ENCODE results near the gene PLVAP.

PLVAP gene

DNA sequence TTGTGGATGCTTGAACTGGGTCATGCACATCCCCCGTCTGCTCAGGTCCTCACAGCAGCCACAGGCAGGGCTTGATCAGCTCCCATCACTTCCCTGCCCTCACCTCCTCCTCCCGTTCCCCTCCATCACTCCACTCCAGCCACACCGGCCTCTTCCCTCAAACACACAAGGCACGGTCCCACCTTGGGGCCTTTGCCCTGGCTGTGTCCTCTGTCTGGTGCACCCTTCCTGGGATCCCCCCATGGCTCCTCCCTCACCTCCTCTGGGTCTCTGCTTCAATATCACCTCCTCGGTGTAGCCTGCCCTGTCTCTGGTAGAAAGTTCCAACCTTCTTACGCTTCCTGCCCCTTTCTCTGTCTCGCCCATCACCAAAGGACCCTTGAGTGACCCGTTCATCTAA, 23.8 kb downstream of the PLVAP start:
- DNase-seq: no peak

DNA sequence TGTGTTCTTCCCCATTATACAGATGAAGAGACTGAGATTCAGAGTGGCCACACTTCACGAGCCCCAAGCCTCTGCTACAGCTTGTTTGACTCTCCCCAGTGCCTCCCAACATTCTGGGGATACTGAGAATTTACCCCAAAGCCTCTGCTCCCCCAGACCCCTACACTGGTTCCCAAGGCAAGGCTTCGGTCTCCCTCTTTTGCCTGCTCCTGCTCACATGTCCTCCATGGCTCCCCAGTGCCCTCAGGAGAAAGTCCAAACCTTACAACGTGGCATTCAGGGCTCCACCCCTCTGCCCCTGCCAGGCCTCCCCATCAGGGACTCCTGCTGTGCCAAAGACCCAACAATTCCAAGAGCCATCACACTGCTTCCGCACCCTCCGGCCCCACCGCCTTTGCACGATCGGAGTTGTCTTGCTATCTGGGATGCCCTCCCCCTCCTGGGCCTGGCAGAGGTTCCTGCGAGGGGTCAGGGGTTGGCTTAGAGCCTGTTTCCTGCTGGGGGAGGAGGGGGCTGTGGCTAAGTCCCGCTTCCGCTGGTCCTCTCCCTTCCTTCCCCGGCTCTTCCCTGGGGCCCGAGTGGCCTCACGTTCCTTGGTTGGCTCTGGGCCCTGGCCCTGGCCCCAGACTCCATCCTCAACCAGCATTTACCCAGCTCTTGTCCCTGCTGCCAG, 24.4 kb downstream of the PLVAP start:
- no peak for DNase-seq

DNA sequence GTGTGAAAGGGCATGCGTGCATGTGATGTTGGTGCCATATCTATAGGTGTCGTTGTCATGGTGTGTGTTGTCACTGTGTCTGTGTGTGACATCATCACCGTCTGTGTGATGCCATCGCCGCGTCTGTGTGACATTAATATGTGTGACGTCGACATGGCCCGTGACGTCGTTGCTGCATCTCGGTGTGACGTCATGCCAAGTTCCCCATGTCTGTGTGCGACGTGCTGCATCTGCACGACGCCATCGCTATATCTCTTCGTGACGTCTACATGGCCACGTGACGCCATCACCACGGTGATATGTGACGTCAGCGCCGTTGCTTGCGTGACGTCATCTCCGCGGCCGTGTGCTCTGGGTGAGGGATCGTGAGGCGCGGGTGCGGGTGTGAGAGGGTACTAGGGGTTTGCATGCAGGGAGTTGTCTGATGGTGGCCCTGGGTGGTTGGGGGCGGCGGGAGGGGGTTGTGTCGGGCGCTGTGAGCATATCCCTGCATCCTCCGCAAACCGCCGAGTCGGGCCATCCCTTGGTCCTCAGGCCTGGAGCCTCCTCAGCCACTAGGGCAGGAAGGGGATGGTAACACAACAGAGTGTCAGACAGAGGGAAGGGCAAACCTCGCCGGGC, 25.2 kb downstream of the PLVAP start:
- no peak for DNase-seq

GRCh38 chr19:17348700-17349099, 28.4 kb downstream of the PLVAP start:
- no peak for DNase-seq

DNA sequence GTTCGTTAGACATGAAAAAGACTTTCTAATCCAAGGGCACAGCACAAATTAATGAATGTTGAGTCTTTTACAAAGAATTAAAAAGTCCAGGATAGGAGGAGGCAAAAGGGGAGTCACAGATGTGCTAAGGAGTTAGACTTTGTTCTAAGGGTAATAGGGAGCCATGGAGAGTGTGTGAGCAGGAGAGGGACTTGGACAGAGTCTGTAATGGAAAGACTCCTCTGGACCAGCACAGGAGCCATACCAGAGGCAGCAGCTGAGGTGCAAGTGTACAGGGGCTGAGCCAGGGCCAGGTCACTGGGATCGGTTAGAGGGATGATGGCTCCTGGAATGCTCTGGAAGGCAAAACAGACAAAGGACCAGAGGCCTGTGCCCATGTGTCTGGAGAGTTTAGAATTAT, 29.3 kb downstream of the PLVAP start:
- no peak for DNase-seq

DNA sequence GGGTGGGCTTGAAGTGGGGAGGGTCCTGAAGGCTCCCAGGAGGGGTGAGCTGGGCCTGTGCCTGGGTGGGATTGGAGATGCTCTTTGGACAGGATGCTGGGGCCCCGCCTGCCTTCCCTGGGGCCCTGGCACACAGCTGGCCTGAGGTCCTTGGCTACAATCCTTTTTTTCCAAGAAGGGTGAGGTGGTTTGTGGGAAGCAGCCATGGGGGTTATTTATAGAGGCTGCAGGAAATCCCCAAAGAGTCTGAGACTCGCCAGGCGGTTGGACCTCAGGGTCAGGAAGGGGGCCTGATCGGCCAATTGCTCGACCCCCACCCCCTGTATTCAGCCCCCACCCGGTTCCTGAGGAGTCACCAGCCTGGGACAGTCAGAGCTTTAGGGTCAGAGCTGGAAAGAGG, 29.8 kb downstream of the PLVAP start:
- no peak for DNase-seq

- peak; percentile 47 to 76 (median 60) for DNase-seq
These were observed 31.0 kb downstream of the PLVAP start for GRCh38 chr19:17346109-17346671.

DNA sequence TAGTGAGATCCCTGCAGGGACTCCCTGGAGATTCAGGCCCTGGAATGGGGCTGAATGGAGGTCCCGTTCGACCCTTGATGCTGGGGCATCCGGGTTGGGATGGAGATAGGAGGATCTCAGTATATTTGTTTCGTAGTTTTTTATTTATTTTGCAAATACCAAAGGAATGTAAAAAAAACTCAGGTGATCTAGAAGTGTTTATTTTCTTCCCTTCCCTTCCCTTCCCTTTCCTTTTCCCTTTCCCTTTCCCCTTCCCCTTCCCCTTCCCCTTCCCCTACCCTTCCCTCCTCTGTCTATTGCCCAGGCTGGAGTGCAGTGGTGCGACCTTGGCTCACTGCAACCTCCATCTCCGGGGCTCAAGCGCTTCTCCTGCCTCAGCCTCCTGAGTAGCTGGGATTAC, 35.3 kb downstream of the PLVAP start:
- DNase-seq: no peak

DNA sequence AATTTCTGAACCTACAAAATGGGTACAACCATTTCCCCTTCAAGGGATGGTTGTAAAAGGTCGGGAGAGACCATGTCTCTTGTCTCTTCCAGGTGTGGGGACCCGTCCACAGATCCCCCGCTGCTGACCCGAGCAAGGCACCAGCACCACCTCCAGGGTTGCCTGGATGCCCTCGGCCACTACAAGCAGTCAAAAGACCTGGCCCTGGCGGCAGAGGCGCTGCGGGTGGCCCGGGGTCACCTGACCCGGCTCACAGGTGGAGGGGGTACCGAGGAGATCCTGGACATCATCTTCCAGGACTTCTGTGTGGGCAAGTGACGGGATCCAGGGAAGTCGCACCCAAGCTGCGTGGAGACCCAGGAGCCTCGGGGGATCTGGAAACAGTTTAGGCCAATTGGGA, 35.8 kb downstream of the PLVAP start:
- no peak for DNase-seq

DNA sequence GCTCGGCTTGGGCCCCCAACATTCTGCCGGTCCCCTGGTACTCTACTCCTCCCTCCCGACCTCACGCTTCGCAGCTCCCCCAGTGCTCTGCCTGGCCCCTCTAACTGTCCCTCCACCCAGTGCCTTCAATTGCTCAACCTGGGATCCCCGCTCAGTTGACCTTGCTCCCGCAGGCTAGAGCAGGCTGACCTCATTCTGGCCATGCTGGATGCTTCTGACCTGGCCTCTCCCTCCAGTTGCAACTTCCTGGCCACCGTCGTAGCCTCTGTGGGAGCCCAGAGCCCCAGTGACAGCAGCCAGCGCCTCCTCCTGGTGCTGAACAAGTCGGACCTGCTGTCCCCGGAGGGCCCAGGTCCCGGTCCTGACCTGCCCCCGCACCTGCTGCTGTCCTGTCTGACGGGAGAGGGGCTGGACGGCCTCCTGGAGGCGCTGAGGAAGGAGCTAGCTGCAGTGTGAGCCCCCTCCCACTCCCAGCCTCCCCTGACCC, 36.2 kb downstream of the PLVAP start:
- DNase-seq: no peak

DNA sequence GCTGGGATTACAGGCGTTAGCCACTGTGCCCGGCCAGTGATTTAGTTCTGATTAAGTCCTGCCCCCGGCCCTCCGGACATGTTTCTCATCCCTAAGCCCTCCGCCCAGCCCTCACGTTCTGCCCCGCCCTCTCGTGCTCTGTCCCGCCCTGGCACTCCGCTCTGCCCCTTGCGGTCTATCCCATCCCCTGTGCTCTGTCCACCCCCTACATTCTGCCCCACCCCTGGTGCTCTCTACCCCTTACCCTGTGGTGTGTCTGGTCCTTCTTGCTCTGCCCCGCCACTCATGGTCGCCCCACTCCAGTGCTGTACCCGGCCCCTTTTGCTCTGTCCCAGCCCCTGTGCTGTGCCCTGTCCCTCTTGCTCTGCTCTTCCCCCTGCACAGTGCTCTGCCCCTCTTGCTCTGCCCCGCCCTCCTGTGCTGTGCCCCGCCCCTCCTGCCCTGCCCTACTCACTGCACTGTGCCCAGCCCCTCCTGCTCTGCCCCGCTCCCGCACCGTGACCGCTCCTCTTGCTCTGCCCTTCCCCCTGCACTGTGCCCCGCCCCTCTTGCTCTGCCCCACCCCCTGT, 36.8 kb downstream of the PLVAP start:
- DNase-seq: no peak

DNA sequence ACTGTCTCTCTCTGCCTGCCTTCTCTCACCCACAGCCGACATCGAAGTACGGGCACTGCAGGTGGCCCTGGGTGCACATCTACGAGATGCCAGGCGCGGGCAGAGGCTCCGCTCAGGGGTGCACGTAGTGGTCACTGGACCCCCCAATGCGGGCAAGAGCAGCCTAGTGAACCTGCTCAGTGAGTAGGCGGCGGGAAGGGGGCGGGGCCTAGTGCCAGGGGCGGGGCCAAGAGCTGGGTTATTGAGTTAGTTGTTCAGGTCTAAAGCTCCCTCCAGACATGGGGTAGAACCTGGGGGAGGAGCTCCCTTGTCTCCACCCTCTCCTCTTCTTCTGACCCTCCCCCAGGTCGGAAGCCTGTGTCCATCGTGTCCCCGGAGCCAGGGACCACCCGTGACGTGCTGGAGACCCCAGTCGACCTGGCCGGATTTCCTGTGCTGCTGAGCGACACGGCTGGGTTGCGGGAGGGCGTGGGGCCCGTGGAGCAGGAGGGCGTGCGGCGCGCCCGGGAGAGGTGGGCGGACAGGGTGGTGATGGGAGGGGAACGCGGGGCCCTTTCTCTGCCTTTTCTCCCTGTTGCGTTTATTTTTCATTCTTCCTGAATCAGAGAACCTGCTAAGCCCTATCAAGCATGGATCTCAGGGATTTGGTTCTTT, 37.9 kb downstream of the PLVAP start:
- DNase-seq: no peak

DNA sequence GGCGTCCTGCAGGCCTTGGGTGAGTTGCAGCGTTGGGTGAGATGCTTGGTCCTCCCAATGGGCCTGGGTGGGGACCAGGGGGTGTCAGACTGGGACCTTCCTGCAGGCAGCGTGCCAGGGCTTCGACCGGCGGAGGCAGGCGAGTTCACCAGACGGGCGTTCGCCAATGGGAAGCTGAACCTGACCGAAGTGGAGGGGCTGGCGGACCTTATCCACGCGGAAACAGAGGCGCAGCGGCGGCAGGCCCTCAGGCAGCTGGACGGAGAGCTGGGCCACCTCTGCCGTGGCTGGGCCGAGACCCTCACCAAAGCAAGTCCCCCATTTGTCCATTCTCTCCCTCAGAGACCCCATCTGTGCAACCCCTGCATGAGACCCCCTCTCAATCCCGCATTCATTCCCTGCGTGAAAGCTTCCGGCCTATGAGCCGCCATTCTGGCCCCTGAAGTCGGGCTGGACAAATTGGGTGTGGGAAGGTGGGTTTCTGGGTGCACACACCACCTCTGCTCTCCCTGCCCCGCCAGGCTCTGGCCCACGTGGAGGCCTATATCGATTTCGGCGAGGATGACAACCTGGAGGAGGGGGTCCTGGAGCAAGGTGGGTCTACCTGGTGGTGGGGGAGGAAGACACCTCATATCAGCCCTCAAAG, 38.6 kb downstream of the PLVAP start:
- DNase-seq: no peak

DNA sequence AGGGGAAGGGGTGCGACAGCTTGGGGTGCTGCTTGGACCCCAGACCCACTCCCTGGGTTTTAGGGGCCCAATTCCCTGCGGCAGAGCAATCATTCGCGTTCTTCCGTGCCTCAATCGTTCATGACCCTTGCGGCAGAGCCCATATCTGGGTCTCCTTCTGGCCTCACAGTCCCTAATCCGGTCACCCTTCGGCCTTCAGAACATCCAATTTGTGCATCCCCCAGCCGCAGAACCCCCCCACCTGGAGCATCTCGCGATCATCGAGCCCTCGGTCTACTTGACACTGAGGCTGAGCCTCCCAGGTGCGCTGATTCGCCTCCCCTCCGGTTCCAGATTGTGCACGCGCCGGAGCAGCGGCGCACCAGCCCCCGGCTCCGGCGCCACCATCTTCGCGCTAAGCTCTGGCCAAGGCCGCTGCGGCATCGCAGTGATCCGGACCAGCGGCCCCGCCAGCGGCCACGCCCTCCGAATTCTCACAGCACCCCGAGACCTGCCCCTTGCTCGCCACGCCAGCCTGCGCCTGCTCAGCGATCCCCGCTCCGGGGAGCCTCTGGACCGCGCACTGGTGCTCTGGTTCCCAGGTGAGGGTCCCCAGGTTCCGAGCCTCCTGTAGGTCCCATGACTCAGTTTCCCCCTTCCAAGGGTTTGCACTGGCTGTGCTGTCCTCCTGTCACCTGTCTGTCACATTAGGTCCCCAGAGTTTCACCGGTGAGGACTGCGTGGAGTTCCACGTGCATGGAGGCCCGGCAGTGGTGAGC, 39.3 kb downstream of the PLVAP start:
- DNase-seq: peak in 1 of 5 donors; percentile 46

- DNase-seq: peak; percentile 92 to 98 (median 95)
These were observed 40.1 kb downstream of the PLVAP start, which contains the start of gene GTPBP3 for GRCh38 chr19:17336872-17337674. TSS of gene GTPBP3 (plus strand) at chr19:17337553. CDS start at chr19:17337612, 59 bp downstream.

DNA sequence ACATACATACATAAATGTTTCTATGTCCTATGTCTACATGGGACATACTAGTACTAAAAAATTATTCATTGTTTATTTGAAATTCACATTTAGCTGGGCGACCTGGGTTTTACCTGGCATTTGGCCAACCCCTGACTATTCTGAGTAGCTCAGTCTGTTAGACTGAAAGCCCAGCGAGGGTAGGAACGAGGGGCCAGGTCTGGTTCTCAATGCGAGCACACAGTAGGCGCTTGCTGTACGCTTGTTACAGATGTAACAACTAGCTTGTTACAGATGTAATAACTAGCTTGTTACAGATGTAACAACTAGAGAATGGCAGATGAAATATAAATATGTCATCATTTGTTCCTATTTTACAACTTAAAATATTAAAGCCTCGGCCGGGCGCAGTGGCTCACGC, 41.6 kb downstream of the PLVAP start:
- DNase-seq: no peak

GRCh38 chr19:17334414-17335409, 42.4 kb downstream of the PLVAP start, which contains the start of gene ANO8:
TSS of gene ANO8 (minus strand) at chr19:17334855. CDS start at chr19:17334670, 185 bp downstream.
- DNase-seq: peak; percentile 86 to 95 (median 91)

- peak in 4 of 5 donors; percentile 47 to 89 (median 52) for DNase-seq
These were observed 43.3 kb downstream of the PLVAP start for GRCh38 chr19:17333611-17334413.

Measured in T-helper 1 cell (primary cell).